OCI-LY3 (cell line): ENCODE results near the gene FAH.

Source experiments
- H2AFZ ChIP-seq: fragments of 200-600, 300-600 bp; shearing (Covaris generic); 2 replicates; pipeline ENCODE4 v1.6.0; 2014; ENCODE audit warnings: antibody characterized with exemption, low read depth, low read length
- H3K27ac ChIP-seq: fragments of 200-600, 300-600 bp; sonication (generic); 2 replicates; pipeline ENCODE4 v1.5.1; 2014; ENCODE audit warnings: mild to moderate bottlenecking, low read length, moderate library complexity, mixed read lengths
- H3K27me3 ChIP-seq: fragments of 200-600, 300-600 bp; sonication (generic); 2 replicates; pipeline ENCODE4 v1.6.1; 2014; ENCODE audit warnings: low read depth, low read length, mixed read lengths
- H3K36me3 ChIP-seq: fragments of 200-600, 300-600 bp; sonication (generic); replicated peaks from 2 replicates; pipeline ENCODE3; 2014; ENCODE audit warnings: low read depth, low read length, mixed read lengths
- H3K4me1 ChIP-seq: fragments of 300-600, 200-600 bp; sonication (generic); 2 replicates; pipeline ENCODE4 v1.6.1; 2014; ENCODE audit warnings: low read length, mixed read lengths
- H3K4me2 ChIP-seq: fragments of 200-600, 300-600 bp; sonication (generic); 2 replicates; pipeline ENCODE4 v1.6.1; 2014; ENCODE audit warnings: low read length, mixed read lengths
- H3K4me3 ChIP-seq: fragments of 300-600, 200-600 bp; sonication (generic); 2 replicates; pipeline ENCODE4 v1.5.1; 2014; ENCODE audit warnings: antibody characterized with exemption, mild to moderate bottlenecking, low read length, moderate library complexity
- H3K79me2 ChIP-seq: fragments of 300-600, 200-600 bp; shearing (Covaris generic); 2 replicates; pipeline ENCODE4 v1.6.1; 2014; ENCODE audit warnings: mild to moderate bottlenecking, low read length, mixed read lengths
- H3K9ac ChIP-seq: fragments of 300-600, 200-600 bp; shearing (Covaris generic); 2 replicates; pipeline ENCODE4 v1.6.0; 2014; ENCODE audit warnings: mild to moderate bottlenecking, low read length, moderate library complexity
- H3K9me3 ChIP-seq: fragments of 200-600, 300-600 bp; shearing (Covaris generic); 2 replicates; pipeline ENCODE4 v1.6.1; 2014; ENCODE audit warnings: low read length, mixed read lengths; ENCODE audit not compliant: insufficient read depth
- H4K20me1 ChIP-seq: fragments of 200-600, 300-600 bp; sonication (generic); 2 replicates; pipeline ENCODE4 v1.6.1; 2016; ENCODE audit warnings: low read length, mixed read lengths; ENCODE audit not compliant: insufficient read depth
- CTCF ChIP-seq: fragments of 200-600, 300-600 bp; sonication (generic); IDR thresholded peaks from 2 replicates; pipeline ENCODE4 v1.5.1; 2014; ENCODE audit warnings: antibody characterized with exemption, low read length, low read depth
- EZH2phosphoT487 ChIP-seq: fragments of 200-600 bp; shearing (Covaris generic); IDR thresholded peaks from 2 replicates; pipeline ENCODE4 v1.6.1; 2018; ENCODE audit warnings: antibody characterized with exemption, mixed run types, low read depth

FAH gene

GRCh38 chr15:80136854-80137253, 15.9 kb upstream of the FAH start:
- Histone ChIP-seq H3K27ac (no peak overlapping the region), H3K4me1 (peaks cover 8% of the 10 kb centered on the region), H3K9me3 (no peaks in the 10 kb centered on the region), H3K4me3 (no peak overlapping the region), H3K4me2 (no peak overlapping the region), H2AFZ (no peak overlapping the region), H3K36me3 (peaks cover 48% of the 10 kb centered on the region), H3K79me2 (no peaks in the 10 kb centered on the region), H3K9ac (no peak overlapping the region), H4K20me1 (no peaks in the 10 kb centered on the region; the same call in 1 of the 2 replicates), H3K27me3 (no peaks in the 10 kb centered on the region)
- TF ChIP-seq CTCF (no peak), EZH2phosphoT487 (no peak)

- H3K27ac ChIP-seq, result no peak overlapping the region
- no peaks in the 10 kb centered on the region; the same call in 1 of the 2 replicates for H4K20me1 ChIP-seq
- H2AFZ ChIP-seq, result no peak overlapping the region
- H3K4me3 ChIP-seq, result no peak overlapping the region
- TF ChIP-seq EZH2phosphoT487, result no peak
- no peak for TF ChIP-seq CTCF
- H3K4me2 ChIP-seq, result no peak overlapping the region
- H3K9me3 ChIP-seq, result no peaks in the 10 kb centered on the region
- no peaks in the 10 kb centered on the region for H3K27me3 ChIP-seq
- H3K4me1 ChIP-seq, result peaks cover 8% of the 10 kb centered on the region
- no peaks in the 10 kb centered on the region for H3K79me2 ChIP-seq
- H3K36me3 ChIP-seq, result peaks cover 34% of the 10 kb centered on the region
- no peak overlapping the region for H3K9ac ChIP-seq
Observed at GRCh38 chr15:80138961-80139360, 13.8 kb upstream of the FAH start.

GRCh38 chr15:80140909-80141308, 11.9 kb upstream of the FAH start:
- no peak overlapping the region for H3K9ac ChIP-seq
- peaks cover 20% of the 10 kb centered on the region for H3K36me3 ChIP-seq
- H2AFZ ChIP-seq, result no peak overlapping the region
- H3K27me3 ChIP-seq, result no peaks in the 10 kb centered on the region
- H3K9me3 ChIP-seq, result no peaks in the 10 kb centered on the region
- no peak overlapping the region for H3K27ac ChIP-seq
- H3K4me2 ChIP-seq, result no peak overlapping the region
- no peaks in the 10 kb centered on the region for H3K79me2 ChIP-seq
- H4K20me1 ChIP-seq, result no peaks in the 10 kb centered on the region; the same call in 1 of the 2 replicates
- no peak overlapping the region for H3K4me3 ChIP-seq
- no peak for TF ChIP-seq EZH2phosphoT487
- TF ChIP-seq CTCF, result no peak
- H3K4me1 ChIP-seq, result no peaks in the 10 kb centered on the region

DNA sequence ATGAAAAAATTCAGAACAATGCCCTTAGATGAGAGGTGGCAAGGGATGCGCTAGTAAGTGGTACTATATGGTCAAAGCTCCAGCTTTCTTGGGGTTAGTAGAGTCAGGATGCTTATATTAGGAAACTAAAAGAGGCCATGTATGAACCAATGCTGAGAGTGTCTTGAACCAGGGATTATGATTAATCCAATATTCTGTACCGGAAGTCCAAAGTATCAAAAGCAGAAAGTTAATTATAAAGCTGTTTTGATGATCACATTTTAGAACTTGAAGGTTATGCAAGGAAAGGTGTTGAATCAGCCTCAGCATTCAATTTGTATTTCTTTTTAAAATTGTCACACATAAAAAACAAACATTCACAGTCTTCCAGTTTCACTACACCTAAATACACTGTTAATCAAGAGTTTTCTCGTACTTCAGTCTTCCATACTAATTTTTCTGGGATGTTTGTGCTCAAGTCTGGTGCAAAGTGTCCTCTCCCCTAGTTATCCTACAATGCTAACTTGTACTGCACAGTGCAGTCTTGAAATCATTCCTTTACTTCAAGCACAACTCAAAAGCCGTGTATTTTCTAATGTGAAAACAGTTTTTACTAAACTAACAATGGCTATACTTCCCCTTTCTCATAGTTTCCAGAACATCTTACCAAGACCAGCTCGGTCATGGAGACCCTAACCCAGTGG, 10.7 kb upstream of the FAH start:
- Histone ChIP-seq H3K4me2 (no peak overlapping the region), H3K4me1 (no peaks in the 10 kb centered on the region), H3K36me3 (peaks cover 13% of the 10 kb centered on the region), H3K27ac (no peak overlapping the region), H3K9ac (no peak overlapping the region), H3K4me3 (no peak overlapping the region), H3K9me3 (no peaks in the 10 kb centered on the region), H3K27me3 (no peaks in the 10 kb centered on the region), H3K79me2 (no peaks in the 10 kb centered on the region), H4K20me1 (no peaks in the 10 kb centered on the region; the same call in 1 of the 2 replicates), H2AFZ (no peak overlapping the region)
- TF ChIP-seq CTCF (no peak), EZH2phosphoT487 (no peak)
